ENCODE data around the gene PDE5A.
"Not testable (repeated sequence)": the region's sequence is repeated elsewhere in the genome, so short reads cannot be mapped to it uniquely, and the experiment has no call there.

PDE5A gene

DNA sequence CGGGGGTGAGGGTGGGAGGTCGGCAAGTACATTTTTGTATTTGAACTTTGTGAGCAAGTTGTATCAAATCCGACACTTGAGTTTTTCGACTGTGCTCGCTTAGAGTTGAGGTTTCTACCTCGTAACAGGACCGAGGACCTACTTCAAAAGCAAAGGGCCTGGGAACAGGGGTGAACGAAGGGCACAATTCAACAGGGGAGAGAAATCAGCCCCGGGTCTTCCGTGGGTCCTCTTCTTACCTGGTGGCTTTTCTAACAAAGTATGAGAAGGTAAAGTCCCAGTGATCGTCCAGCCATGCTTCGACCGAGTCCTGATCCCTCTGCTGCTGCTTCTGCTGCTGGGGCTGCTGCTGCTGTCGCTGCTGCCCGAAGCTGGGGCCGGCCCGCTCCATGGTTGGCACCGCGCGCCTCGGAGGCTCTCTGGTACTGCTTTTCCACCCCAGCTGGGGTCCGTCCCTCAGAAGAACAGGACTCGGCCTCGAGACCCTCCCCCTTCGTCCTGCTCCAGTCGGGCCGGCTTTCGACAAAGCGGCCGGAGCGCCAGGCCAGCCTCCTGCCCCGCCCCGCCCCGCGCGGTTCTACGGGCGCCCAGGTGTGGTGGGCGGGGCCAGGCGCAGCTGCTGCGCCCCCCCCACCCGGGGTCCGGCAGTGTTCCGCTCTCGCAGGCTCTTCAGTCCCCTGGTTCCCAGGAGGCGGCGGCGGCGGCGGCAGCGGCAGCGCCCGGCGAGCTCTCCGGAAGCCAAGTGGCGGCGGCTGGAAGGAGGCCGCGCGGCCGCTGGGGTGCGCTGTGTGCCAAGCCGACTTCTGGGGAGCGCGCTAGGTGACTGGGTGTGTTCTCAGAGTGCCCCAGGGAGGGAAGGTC, at the start of gene PDE5A:
TSS of gene PDE5A (minus strand) at position 524 of the 861 bp plus-strand sequence. CDS start at position 391, 133 bp downstream.
- H3K27ac ChIP-seq, result peak within 1 kb of the TSS in 19 of 21 experiments; percentile 3 to 83 (median 70)

DNA sequence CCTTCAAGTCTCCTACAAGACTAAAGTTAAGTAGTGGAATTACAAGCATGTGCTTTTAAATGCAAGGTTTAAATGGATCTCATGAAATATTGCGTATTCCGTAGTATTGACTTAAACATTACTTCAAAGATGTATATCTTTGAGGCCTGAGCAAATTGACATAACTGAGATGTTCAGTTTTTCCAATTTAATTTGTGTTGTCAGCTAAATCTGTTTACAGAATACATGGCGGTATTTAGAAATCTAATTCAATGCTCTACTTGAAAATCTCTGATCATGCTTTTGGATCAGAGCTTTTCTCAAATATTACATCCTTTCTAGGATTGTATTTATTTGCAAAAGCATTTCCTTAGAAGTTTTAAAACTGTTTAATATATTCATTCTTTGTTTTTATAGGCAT, 47.5 kb upstream of the PDE5A start:
- no peak overlapping the region for H3K4me3 ChIP-seq
- H3K27ac ChIP-seq, result no peak overlapping the region

More for the DNA sequence above, at the start of gene PDE5A:
- peak within 1 kb of the TSS; percentile 50 to 75 (median 67) for H3K4me3 ChIP-seq

DNA sequence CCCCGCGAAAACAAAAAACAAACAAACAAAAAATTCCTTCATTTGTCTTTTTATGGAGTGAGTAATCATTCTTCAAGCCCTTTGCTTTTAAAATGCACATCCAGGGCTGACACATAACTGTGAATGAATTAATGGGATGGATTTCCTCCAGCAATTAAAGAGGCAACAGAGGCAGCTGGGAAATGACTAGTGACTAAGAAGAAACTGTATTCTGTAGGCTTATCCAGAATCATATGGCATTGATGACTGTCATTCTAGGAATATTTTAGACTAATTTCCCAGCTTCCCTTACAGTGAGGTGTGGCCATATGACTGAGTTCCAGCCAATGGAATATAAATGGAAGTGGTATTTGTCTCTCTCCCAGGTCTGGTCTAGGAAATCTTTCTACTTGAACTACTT, 46.8 kb upstream of the PDE5A start:
- Histone ChIP-seq H3K4me3 (no peak overlapping the region), H3K27ac (no peak overlapping the region)

DNA sequence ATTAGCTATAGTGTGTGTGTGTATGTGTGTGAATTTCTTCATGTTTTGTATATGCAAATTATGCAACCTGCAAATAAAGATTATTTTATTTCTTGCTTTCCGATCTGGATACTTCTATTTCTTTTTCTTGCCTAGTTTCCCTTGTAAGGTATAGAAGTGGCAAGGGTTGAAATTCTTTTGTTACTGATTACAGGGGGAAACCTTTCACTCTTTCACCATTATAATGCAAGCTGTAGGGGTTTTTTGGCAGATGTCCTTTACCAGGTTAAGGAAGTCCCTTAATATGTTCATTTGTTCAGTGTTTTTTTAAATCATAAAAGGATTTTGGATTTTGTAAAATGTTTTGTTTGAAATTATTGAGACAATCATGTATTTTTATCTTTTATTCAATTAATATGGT, 44.3 kb upstream of the PDE5A start:
- Histone ChIP-seq H3K27ac (no peak overlapping the region), H3K4me3 (no peak overlapping the region)

DNA sequence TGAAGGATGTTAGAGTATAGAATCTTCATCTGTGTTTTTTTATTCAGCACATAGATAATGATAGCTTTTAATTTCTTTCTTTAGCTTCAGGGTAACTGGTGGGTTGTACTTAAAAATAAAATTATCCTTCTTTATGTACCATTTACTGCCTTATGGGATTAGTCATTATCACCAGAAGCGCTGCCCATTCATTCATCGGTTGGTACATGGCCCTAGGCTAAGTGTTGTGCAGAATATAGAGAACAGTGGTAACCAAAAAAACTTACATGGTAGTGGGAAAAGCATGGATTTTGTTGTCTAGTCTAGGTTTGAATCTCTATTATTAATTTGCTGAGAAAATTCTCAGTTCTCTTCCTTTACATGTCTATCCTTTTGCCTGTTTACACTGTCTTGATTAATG, 43.5 kb upstream of the PDE5A start:
- no peak overlapping the region for H3K27ac ChIP-seq
- no peak overlapping the region for H3K4me3 ChIP-seq

DNA sequence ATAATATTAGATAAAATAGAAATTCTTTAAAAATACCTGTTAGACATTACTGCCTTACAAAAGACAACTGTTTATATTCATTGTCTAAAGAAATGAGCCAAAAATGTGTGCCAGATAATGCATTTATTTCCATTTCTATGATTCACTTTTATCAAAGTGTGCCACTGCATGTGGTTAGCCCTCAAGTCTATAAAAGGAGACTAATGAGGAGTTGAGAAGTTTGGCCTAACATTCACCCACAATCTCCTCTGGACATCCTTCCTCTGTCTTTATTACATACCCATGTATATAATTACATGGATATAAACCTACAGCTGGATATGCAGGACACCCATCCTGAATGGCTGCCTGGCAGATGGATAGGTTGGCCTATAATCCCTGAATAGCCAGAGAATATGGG, 42.6 kb upstream of the PDE5A start:
- no peak overlapping the region for H3K4me3 ChIP-seq
- no peak overlapping the region for H3K27ac ChIP-seq

DNA sequence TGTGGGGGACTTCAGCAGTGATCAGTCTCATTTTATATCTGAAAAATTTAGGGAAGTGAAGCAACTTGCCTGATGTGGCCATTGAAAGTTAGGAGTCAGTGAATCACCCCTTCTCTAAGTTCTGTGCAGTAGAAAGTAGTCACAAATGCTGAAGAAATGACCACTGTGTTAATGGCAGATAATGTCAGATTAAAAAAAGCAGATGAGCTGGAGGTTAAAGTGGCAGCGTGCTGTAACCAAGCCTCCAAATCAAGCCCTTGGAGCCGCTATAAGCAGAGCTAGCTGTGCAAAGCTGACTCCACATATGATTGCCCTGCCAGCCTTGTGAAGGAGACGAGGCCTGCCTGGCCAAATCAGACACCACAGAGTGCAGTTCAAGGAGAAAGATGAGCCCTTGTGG, 39.2 kb upstream of the PDE5A start:
- no peak overlapping the region for H3K27ac ChIP-seq
- H3K4me3 ChIP-seq, result no peak overlapping the region

DNA sequence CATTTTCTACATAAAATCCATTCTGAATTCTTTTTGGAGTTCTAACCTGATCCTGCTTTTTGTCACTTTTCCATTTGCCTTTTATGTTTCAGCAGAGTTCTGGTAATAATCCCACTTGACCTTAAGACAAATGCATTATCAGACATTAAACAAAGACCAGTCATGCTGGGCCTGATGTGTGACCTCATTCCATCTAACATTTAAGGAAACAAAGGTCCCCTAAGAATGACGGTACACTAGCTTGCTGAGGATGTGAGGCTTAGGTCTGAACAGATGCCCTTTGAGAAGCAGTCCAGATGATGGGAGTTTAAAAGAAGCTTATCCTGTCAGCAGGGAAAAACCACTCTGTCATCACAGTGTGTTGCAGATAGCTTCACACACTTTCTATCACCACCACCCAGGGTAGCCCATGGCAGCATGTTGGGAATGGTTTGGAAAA, 38.1 kb upstream of the PDE5A start:
- H3K27ac ChIP-seq, result no peak overlapping the region
- no peak overlapping the region for H3K4me3 ChIP-seq

DNA sequence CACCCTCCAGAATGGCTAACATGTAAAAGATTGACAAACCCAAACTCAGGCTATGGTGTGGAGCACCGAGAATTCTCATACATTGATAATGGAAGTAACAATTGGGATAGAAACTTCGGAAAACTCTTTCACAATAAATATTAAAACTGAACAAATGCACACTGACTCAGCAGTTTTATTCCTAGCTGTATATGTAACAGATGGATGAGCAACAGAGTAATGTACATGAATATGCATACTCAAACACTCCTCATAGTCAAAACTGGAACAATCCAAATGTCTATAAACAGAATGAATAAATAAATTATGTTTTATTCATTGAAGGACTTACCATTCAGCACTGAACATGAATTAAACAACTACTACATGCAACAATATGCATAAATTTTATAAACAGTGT, 37.1 kb upstream of the PDE5A start:
- no peak overlapping the region for H3K4me3 ChIP-seq
- H3K27ac ChIP-seq, result no peak overlapping the region

DNA sequence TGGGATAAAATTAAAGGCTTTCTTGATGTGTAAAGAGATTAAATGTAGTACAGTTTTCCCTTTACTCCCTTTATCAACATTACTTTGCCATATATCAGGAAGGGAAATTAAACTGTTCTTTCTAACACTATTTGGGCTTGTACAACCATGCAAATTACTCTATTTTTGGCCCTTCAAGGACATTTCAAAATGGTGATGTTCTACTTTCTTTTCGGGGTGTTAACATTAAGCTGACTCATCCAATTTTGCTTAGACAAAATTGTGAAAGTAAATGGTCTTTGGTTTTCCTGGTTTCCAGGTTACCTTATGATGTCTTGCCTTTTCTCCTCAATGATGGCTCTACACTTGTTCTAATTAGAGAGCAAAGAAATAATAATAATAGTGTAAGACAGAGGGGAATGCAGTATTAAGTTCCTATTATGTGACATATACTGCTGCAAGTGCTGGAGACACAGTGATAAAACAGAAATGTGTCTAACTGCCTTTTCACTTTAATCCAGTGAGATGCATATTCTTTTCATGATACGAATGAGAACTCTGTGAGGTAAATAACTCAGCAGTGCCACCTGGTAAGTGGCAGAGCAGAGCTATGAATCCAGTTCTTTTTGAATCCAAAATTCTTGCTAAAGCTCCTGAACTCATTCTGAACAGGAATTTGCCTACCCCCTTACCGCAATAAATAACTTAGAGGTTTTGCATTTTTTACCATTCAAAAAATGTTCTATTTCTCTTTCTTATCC, 35.7 kb upstream of the PDE5A start:
- H3K4me3 ChIP-seq, result no peak overlapping the region
- no peak overlapping the region for H3K27ac ChIP-seq

DNA sequence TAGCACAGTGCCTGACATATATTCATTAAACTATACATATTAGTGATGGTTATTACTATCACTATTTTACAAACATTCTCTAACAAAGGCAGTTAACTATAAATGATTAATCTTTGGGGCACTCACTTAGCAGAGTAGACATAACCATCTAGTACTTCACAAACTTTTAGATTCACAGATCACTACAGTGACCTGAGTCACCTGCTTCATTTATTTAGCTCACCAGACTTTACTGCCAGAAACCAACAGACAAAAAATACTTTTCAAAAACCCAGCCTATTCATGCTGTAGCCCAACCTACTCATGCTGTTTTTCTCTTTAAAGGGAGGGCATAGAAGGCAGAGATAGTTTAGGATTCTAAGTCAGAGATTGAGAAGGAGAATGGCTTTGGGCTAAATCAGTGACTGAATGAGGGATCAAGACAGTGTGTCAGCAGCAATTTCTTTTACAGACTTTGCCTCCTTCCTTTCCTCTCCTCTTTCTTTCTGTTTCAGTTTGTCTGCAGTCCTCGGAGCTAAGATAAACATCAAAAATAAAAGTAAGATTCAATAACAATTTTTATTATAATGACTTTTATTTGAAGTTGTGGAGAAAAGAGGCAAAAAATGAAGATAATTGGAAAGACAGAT, 34.7 kb upstream of the PDE5A start:
- no peak overlapping the region for H3K4me3 ChIP-seq
- no peak overlapping the region for H3K27ac ChIP-seq

DNA sequence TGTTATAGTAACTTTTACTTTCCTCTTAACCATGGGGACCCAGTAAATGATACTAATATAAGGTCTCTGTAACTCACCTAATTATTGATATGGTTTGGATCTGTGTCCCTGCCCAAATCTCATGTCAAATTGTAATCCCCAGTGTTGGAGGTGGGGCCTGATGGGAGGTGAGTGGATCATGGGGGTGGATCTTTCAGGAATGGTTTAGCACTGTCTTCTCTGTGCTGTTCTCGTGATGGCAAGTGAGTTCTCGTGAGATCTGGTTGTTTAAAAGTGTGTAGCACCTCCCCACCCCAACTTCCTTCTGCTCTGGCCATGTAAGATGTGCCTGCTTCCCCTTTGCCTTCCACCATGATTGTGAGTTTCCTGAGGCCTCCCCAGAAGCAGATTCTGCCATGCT, 34.0 kb upstream of the PDE5A start:
- H3K4me3 ChIP-seq, H3K27ac ChIP-seq: not testable (repeated sequence)

DNA sequence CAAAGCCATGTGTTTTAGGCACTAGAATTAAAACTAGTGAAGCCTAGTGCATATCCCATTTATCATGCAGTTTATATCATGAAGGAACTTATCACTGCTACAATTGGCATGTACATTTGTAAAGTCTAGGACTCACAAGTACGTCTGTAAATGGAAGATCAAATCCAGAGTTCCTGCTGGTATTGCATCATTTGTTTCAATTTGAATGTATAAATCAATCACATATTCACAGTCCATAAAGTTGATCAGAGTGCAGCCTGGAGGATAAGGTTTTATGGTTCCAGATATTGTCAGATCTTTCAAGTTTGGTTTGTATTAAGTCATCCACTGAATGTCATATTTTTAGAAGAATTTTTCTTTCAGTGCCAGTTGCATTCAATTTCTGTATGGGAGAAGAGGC, 32.6 kb upstream of the PDE5A start:
- no peak overlapping the region for H3K4me3 ChIP-seq
- no peak overlapping the region for H3K27ac ChIP-seq

DNA sequence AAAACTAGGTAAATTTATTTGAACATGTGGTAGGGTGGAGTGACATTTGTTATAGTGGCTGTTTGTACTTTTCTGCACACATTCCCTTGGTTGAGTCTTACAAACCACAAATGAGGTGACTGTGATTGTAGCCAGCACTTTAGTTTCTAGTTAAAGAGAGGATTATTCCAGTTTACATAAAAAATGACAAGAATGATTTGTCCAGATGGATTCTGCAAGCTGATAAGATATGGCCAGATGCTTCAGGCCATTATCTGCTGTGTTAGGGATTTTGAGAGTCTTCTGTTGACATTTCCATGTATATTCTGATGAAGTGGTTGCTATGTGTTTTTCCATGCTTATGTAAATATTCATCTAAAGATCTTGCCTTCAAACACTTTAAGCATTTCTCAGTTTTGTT, 31.0 kb upstream of the PDE5A start:
- no peak overlapping the region for H3K4me3 ChIP-seq
- H3K27ac ChIP-seq, result no peak overlapping the region

DNA sequence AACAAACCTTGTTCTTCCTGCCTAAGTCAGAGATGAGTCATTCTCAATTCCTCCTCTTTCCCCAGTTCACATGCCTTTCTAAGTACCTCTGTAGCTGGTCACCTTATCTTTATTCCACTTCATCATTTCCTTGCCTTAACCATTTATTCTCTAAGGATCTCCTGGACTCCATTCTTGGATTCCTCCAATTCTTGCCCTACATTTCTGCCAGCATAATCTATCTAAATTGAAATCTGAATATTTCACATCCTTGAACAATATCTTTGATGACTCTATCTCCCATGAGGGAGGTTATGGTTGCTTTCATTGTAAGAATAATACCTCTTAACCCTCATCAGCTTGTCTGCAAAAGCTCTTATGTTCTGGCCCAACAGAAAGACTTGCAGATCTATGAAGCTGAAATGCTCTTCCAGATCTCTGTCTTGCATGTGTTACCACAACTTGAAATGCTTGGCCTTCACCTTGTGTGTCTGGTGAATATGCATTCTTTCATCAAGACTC, 28.6 kb upstream of the PDE5A start:
- Histone ChIP-seq H3K27ac (no peak overlapping the region), H3K4me3 (no peak overlapping the region)

DNA sequence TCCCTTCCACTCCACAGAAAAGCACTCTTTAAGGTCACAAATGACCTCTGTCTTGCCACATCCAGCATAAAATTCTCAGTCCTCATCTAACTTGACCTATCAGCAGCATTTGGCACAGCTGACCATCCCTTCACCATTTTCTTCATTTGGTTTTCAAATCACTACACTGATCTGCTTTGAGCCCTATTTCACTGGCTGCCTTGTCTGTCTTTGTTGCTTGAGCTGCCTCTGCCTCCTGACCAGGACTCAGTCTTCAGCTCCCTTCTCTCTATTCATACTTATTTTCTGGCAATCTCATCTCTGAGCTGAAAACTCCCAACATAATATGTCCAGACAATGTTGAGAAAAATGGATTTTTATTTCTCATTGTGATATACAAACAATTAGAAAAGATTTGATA, 27.7 kb upstream of the PDE5A start:
- Histone ChIP-seq H3K27ac (no peak overlapping the region), H3K4me3 (no peak overlapping the region)

DNA sequence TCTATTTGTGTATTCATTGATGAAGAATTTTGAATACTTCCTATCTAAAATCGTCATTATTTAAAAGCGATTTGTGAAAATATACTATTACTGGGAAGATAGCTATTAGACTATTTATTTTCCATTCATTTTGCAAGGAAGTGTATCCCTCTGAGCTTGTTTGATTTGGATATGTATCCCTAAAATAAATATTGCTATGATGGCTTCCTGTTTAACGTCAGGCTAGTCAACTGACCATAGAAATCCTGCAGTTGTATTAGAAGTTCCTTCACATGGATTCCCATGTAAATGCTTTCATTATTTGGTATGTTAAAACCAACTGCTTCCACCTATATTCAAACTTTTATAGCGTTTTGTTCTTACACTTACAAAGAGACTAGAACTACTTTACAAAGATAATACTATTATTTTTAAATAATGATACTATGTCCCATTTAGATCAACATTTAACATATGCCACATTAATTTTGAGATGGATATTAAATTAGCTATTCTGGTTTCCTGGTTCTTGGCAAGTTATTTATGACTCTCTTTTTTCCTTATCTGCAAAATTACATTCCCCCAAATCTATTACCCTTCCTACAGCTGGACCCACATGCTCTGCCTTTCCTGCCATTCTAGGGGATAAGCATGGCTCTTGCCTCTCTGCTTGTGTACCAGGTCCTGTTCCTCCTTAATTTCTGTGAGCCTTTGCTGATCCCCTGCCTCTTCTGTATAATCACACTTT, 26.7 kb upstream of the PDE5A start:
- no peak overlapping the region for H3K27ac ChIP-seq
- H3K4me3 ChIP-seq, result no peak overlapping the region

DNA sequence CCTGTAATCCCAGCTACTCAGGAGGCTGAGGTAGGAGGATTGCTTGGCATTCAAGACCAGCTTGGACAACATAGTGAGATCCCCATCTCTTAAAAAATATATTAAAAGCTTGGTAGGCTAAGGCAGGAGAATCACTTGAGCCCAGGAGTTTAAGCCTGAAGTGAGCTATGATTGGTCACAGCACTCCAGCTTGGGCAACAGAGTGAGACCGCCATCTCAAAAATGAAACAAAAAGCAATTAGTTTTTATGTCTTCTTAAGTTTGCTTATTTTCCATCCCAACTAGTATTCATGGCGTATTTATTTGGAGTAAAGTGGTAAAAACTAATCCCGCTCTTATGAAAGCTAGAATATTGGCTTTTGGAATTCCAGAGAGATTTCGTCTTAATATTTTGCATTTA, 25.4 kb upstream of the PDE5A start:
- Histone ChIP-seq H3K27ac (no peak overlapping the region), H3K4me3 (no peak overlapping the region)

DNA sequence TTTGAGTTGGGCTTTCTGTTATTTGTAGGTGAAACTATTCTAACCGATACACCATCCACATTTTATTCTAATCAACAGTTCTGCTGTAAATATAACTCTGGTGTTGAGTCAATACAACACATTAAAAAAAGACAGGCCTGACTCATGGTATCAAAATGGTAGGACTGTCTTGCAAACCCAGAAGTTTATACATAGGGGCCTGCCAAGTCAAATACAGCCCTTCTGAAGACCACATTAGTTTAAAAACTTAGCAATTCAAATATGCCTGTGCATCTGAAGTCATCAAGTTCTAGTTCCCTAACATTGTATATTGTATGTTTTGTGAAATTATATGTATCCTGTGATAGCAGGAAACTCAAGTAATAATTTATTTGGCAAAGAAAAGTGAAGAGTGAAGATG, 24.4 kb upstream of the PDE5A start:
- no peak overlapping the region for H3K27ac ChIP-seq
- no peak overlapping the region for H3K4me3 ChIP-seq

DNA sequence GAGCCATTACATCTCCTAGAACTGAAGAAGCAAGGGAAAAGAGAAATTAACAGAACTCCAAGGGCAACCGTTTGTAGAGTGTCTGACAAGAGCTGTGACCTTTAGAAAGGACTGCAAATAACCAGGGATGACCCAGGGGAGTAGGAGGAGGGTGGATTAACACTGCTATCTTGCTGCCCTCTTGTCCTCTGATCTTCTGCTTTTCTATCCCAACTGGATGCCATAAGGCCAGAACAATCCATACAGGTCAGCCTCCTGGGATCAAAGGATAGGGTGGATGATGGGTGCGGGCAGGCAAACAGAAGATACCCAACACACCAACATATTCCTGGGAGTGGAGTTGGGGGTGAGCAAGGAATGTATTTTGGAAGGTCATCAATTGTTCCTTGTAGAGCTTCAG, 19.8 kb upstream of the PDE5A start:
- no peak overlapping the region for H3K27ac ChIP-seq
- H3K4me3 ChIP-seq, result no peak overlapping the region

All from skin epidermis (tissue), 12 donors.